ENCODE data around the gene FBXO30. TPM values are rescaled to one million over a fixed set of nuclear protein-coding genes. Genes with fewer than 3 reads are reported as not detected.

Gene FBXO30
- total RNA-seq, 1 experiment from 2014 or later: 10.4 TPM

DNA sequence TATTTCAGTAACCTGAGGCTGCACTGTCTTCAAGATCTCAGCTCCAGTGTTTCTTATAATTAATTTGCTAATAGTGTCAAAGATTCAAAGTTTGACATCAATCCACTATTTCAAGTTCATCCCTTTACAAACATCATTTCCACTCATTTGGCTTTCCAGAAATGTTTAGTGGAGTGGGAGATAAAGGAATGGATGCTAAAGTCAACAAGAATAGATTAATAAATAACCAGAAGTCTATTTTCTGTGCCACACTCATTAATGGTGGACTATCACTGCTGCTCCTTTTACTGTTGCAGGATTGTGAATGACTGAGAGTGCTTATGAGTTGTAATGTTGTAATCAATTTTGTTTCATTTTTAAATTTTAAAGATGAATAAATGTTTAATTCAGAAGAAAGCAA, 50.9 kb downstream of the FBXO30 start:
- no peaks in the 10 kb centered on the region for H3K36me3 ChIP-seq
- no peak for DNase-seq (ENCODE audit: low read depth in 1 of 2, low spot score in 2 of 2)
- no peak overlapping the region for H3K4me3 ChIP-seq
- H3K9me3 ChIP-seq (replicated peaks): no peaks in the 10 kb centered on the region
- no peak overlapping the region for H3K27ac ChIP-seq
- no peaks in the 10 kb centered on the region for H3K4me1 ChIP-seq (replicated peaks)
- no peaks in the 10 kb centered on the region for H3K27me3 ChIP-seq (replicated peaks)

DNA sequence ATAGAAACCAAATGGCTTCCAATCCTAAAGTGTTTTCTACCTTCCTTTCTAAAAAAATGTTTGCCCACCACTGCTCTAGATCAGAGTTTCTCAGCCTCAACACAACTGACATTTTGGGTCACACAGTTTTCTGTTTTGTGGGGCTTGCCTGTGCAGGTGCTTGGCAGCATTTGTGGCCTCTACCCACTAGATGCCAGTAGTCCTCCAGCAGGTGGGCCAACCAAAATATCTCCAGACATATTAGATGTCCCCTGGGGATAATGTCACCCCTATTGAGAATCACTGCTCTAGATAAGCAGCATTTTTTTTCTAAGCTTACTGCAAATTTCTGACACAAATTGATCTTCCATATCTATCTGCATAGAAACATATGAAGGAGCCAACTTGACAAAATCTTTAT, 53.0 kb downstream of the FBXO30 start:
- Histone ChIP-seq H3K4me3 (no peak overlapping the region), H3K4me1 (replicated peaks) (no peaks in the 10 kb centered on the region), H3K27me3 (replicated peaks) (no peaks in the 10 kb centered on the region), H3K36me3 (no peaks in the 10 kb centered on the region), H3K27ac (no peak overlapping the region), H3K9me3 (replicated peaks) (no peaks in the 10 kb centered on the region)
- DNase-seq (ENCODE audit: low read depth in 1 of 2, low spot score in 2 of 2): no peak

- no peak overlapping the region for H3K4me3 ChIP-seq
- H3K27ac ChIP-seq: no peak overlapping the region
- H3K9me3 ChIP-seq (replicated peaks): no peaks in the 10 kb centered on the region
- no peaks in the 10 kb centered on the region for H3K36me3 ChIP-seq
- no peaks in the 10 kb centered on the region for H3K27me3 ChIP-seq (replicated peaks)
- DNase-seq (ENCODE audit: low read depth in 1 of 2, low spot score in 2 of 2): no peak
- no peaks in the 10 kb centered on the region; the same call in 1 of the 2 replicates for H3K4me1 ChIP-seq (replicated peaks)
Observed at GRCh38 chr6:145758113-145758512, 56.5 kb downstream of the FBXO30 start.

DNA sequence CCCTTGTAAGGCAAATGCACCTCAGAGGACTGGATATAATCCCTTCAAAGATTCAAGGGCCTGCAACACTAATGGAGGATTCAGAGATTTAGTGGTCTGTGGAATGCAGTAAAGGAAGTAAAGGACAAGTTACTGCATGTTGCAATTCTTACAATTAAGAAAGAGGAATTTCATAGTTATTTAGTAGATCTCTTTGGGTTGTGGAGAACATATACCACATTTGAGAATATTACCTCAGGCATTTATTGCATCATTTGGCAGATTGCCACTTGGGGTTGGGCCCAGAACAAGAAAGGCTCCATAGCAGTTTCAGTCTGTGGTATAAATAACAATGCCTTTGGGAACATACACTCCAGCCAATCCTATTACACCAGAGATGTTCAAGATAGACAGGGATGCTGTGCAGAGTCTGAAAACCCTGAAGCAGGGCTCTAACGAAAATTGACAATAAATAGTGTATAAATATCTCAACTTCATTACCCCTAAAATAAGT, 58.4 kb downstream of the FBXO30 start:
- Histone ChIP-seq H3K9me3 (replicated peaks) (no peaks in the 10 kb centered on the region), H3K4me1 (replicated peaks) (no peaks in the 10 kb centered on the region; the same call in 1 of the 2 replicates), H3K27ac (no peak overlapping the region), H3K27me3 (replicated peaks) (no peaks in the 10 kb centered on the region), H3K4me3 (no peak overlapping the region), H3K36me3 (no peaks in the 10 kb centered on the region)
- peak in 1 of 2 experiments; percentile 13 for DNase-seq (ENCODE audit: low read depth in 1 of 2, low spot score in 2 of 2)

GRCh38 chr6:145755682-145756081, 58.9 kb downstream of the FBXO30 start:
- Histone ChIP-seq H3K27ac (no peak overlapping the region), H3K27me3 (replicated peaks) (no peaks in the 10 kb centered on the region), H3K4me3 (no peak overlapping the region), H3K9me3 (replicated peaks) (no peaks in the 10 kb centered on the region), H3K4me1 (replicated peaks) (no peaks in the 10 kb centered on the region; the same call in 1 of the 2 replicates), H3K36me3 (no peaks in the 10 kb centered on the region)
- DNase-seq (ENCODE audit: low read depth in 1 of 2, low spot score in 2 of 2): no peak

- DNase-seq (ENCODE audit: low read depth in 1 of 2, low spot score in 2 of 2): no peak
- H3K4me1 ChIP-seq (replicated peaks): peaks cover 7% of the 10 kb centered on the region; the same call in 1 of the 2 replicates
- no peak overlapping the region for H3K4me3 ChIP-seq
- no peak overlapping the region for H3K27ac ChIP-seq
- no peaks in the 10 kb centered on the region for H3K9me3 ChIP-seq (replicated peaks)
- no peaks in the 10 kb centered on the region for H3K36me3 ChIP-seq
- no peaks in the 10 kb centered on the region for H3K27me3 ChIP-seq (replicated peaks)
Observed at GRCh38 chr6:145752638-145753037, 62.0 kb downstream of the FBXO30 start.

DNA sequence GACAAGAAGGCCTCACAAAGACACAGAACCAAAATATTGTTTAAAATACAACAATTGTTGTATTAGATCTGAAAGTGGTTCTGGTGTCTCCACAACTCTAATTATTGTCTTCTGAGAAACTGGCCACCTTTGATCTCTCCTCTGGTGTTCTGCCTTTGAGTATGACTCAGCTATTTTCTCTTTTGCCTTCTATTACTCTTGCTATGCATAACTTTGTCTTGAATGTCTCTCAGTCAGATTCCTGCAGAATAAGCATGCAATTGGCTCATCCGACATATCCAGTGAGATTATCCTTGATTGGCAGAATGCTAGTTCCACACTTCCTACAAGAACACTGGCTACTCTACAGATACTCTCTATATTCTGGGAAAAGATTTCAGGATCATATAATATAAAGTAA, 65.0 kb downstream of the FBXO30 start:
- no peaks in the 10 kb centered on the region for H3K27me3 ChIP-seq (replicated peaks)
- H3K36me3 ChIP-seq: no peaks in the 10 kb centered on the region
- H3K27ac ChIP-seq: peak overlapping the region; percentile 5
- H3K9me3 ChIP-seq (replicated peaks): no peaks in the 10 kb centered on the region
- peaks cover 7% of the 10 kb centered on the region; the same call in 1 of the 2 replicates for H3K4me1 ChIP-seq (replicated peaks)
- H3K4me3 ChIP-seq: no peak overlapping the region
- peak in 1 of 2 experiments; percentile 55 for DNase-seq (ENCODE audit: low read depth in 1 of 2, low spot score in 2 of 2)

DNA sequence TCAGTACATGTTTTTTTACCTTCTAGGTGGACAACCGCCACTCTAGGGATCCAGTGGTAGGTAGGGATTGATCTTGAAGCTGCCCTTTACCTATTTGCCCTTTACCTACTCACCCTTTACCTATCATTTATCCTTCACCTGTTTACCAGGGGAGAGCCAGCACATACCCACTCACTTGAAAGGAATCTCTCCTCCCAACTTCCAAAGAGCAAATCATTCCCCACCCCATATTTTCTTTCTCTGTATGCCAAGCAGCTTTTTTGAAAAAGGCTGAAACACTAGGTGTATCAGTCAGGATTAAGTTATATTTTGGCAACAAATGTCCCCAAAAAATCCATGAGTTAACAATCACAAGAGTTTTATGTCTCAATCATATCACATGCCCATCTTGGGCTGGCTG, 68.7 kb downstream of the FBXO30 start:
- no peaks in the 10 kb centered on the region for H3K36me3 ChIP-seq
- H3K4me3 ChIP-seq: no peak overlapping the region
- no peak for DNase-seq (ENCODE audit: low read depth in 1 of 2, low spot score in 2 of 2)
- H3K4me1 ChIP-seq (replicated peaks): peaks cover 7% of the 10 kb centered on the region; the same call in 1 of the 2 replicates
- H3K27ac ChIP-seq: no peak overlapping the region
- no peaks in the 10 kb centered on the region for H3K9me3 ChIP-seq (replicated peaks)
- H3K27me3 ChIP-seq (replicated peaks): no peaks in the 10 kb centered on the region

DNA sequence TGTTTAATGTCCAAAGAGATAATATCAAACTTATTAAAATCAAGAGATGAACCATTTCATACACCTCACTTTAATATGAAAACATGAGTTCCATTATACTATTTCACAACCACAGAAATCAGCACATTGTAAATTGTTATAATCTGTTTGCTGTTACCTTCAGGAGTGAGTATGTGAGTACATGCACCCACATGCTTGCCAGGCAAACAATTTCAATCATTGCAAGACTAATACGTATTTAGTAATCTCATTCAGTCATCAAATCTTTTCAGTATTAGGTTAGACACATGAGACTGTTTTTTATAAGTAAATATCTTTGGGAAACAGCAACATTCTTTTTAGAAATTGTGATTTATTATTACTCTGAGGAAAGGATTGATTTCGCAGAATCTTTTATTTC, 70.0 kb downstream of the FBXO30 start:
- no peaks in the 10 kb centered on the region for H3K36me3 ChIP-seq
- no peak overlapping the region for H3K27ac ChIP-seq
- H3K27me3 ChIP-seq (replicated peaks): no peaks in the 10 kb centered on the region
- H3K9me3 ChIP-seq (replicated peaks): no peaks in the 10 kb centered on the region
- H3K4me3 ChIP-seq: no peak overlapping the region
- DNase-seq (ENCODE audit: low read depth in 1 of 2, low spot score in 2 of 2): no peak
- H3K4me1 ChIP-seq (replicated peaks): peaks cover 3% of the 10 kb centered on the region; the same call in 1 of the 2 replicates

Other genes starting within 250 kb of the FBXO30 start
- 3.4 and 6.2 TPM in 2 replicates for gene EPM2A, start 79.3 kb downstream of the FBXO30 start, total RNA-seq (2014; rRNA removed; shearing (Covaris generic))
- gene SHPRH, start 149.6 kb upstream of the FBXO30 start, total RNA-seq (2014; rRNA removed; shearing (Covaris generic)): 9.4 and 12.3 TPM in 2 replicates
- not detected in 2 replicates for gene GRM1, start 214.3 kb upstream of the FBXO30 start, total RNA-seq (2014; rRNA removed; shearing (Covaris generic))